ENCODE data around the gene ID4. TPM values are rescaled to one million over a fixed set of nuclear protein-coding genes. Genes with fewer than 3 reads are reported as not detected.

ID4 gene
- total and polyA plus RNA-seq, 2 donors (not counting 3 experiments of a cell fraction or from before 2014, with no cell fraction given), result not detected

DNA sequence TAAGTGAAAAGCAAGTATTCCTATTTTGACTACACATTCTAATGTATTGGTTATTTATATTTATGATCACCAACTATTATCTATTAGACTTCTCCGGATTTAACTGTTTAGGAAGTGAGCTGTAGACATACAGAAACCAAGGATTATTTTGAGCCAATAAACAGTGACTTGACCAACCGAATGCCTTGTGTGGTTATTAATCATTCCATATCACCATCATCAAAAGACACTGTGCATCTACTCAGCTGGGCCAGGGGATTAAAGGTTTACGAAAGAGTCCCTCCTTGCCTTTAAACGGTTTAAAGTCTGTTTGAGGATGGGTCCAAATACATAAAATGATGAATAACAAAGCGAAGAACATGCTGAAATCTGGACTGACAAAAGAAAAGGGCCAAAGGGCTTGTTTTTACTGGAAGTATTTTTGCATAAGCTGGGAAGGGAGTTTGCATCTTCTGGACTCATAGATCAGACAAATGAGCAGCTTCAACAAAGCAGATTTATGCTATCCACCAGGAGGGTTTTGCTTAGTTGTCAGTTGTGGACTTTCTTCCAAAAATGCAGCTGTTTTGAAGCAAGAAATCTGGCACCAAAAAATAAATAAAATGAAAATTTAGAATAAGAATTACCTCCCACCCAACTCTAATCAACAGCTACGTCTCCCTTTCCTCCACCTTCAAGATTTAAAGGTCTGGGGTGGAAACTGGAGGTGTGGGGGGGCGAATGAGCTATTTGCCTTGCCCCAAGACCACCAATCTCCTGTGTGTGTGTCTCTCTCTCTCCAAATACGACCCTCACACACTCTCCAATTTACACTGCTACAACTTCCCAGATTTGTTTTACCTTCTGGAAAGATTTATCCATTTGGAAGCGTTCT lies 33.6 kb upstream of the ID4 start:
- no peaks in the 10 kb centered on the region for H4K20me1 ChIP-seq (replicated peaks; ENCODE audit: control insufficient read depth, extremely low read depth, insufficient read depth, low read length)
- TF ChIP-seq GATA2 (IDR thresholded peaks at IDR 0.05; ENCODE audit: insufficient read depth, insufficient read length, low read depth, low read length), result no peak
- TF ChIP-seq, protein P1, sequence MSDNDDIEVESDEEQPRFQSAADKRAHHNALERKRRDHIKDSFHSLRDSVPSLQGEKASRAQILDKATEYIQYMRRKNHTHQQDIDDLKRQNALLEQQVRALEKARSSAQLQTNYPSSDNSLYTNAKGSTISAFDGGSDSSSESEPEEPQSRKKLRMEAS (IDR thresholded peaks at IDR 0.05; ENCODE audit: insufficient read depth, insufficient read length), result no peak
- TF ChIP-seq EZH2 (IDR thresholded peaks at IDR 0.05; ENCODE audit: borderline replicate concordance, low read depth, low read length, severe bottlenecking), result no peak
- TF ChIP-seq MYC (IDR thresholded peaks at IDR 0.05; ENCODE audit: low read depth, low read length), result no peak
- no peak for TF ChIP-seq POLR2A (IDR thresholded peaks at IDR 0.05; ENCODE audit: low read depth, low read length)
- TF ChIP-seq, protein P2, sequence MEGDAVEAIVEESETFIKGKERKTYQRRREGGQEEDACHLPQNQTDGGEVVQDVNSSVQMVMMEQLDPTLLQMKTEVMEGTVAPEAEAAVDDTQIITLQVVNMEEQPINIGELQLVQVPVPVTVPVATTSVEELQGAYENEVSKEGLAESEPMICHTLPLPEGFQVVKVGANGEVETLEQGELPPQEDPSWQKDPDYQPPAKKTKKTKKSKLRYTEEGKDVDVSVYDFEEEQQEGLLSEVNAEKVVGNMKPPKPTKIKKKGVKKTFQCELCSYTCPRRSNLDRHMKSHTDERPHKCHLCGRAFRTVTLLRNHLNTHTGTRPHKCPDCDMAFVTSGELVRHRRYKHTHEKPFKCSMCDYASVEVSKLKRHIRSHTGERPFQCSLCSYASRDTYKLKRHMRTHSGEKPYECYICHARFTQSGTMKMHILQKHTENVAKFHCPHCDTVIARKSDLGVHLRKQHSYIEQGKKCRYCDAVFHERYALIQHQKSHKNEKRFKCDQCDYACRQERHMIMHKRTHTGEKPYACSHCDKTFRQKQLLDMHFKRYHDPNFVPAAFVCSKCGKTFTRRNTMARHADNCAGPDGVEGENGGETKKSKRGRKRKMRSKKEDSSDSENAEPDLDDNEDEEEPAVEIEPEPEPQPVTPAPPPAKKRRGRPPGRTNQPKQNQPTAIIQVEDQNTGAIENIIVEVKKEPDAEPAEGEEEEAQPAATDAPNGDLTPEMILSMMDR (IDR thresholded peaks at IDR 0.05; ENCODE audit: extremely low read depth in 1 of 2, insufficient read depth in 1 of 2, low read depth in 1 of 2, low read length in 2 of 2), result no peak
- TF ChIP-seq POLR2AphosphoS5 (IDR thresholded peaks at IDR 0.05; ENCODE audit: insufficient read depth, low read depth, low read length), result no peak
- no peak for TF ChIP-seq JUN (IDR thresholded peaks at IDR 0.05; ENCODE audit: borderline replicate concordance, insufficient read depth, insufficient read length, low read depth)
- no peak for TF ChIP-seq FOS (IDR thresholded peaks at IDR 0.05; ENCODE audit: borderline replicate concordance, insufficient read depth, low read length)
- intact Hi-C loops (cut with micrococcal nuclease) (loop anchor here (2.0 to 5.0 kb wide), 2 partner anchors 33 to 409 kb away; partner anchors contain the start of genes ID4 and MBOAT1), dilution Hi-C loops (cut with MboI; ENCODE audit: extremely low pct_ligation_motif_present, low sequenced_read_pairs) (no loop called here)
- H3K4me2 ChIP-seq (ENCODE audit: insufficient read depth, low read length), result peak overlapping the region; percentile 83
- peak overlapping the region; percentile 60 for H3K9ac ChIP-seq (replicated peaks; ENCODE audit: extremely low read depth, insufficient read depth, low read length)
- H3K4me1 ChIP-seq (ENCODE audit: control insufficient read depth, extremely low read depth, insufficient read depth, low read length), result peaks cover 6% of the 10 kb centered on the region
- DNase-seq (ENCODE audit: low read depth, low spot score), result no peak
- no peak overlapping the region for H3K27ac ChIP-seq (ENCODE audit: insufficient read depth, low read depth, low read length)
- ChIA-PET POLR2A (no interaction called here), CTCF (interaction anchor here (1.6 kb wide), 1 partner anchor 1275 kb away, joined by 4 read pairs; no protein-coding TSS in a partner anchor)
- no peaks in the 10 kb centered on the region for H3K79me2 ChIP-seq (ENCODE audit: control insufficient read depth, insufficient read depth, low read length)
- peak; percentile 56 for FAIRE-seq
- peaks cover 0 to 5% of the 10 kb centered on the region in 2 experiments for H3K27me3 ChIP-seq (ENCODE audit: control insufficient read depth in 2 of 2, insufficient read depth in 2 of 2, low read length in 2 of 2)
- no peaks in the 10 kb centered on the region for H3K9me3 ChIP-seq (replicated peaks; ENCODE audit: control insufficient read depth, insufficient read depth, low read length)
- peak overlapping the region in 1 of 3 experiments; percentile 61 for H3K4me3 ChIP-seq (replicated peaks in 1 of 3; ENCODE audit: insufficient read depth in 1 of 3, low read depth in 1 of 3, low read length in 3 of 3)
- H2AFZ ChIP-seq (ENCODE audit: low read depth, low read length), result no peak overlapping the region
- H3K36me3 ChIP-seq (ENCODE audit: control insufficient read depth in 2 of 2, extremely low read depth in 1 of 2, insufficient read depth in 2 of 2, low read length in 2 of 2), result no peaks in the 10 kb centered on the region
- BruUV-seq (replicated peaks), result no TSS peak
- H3K9me1 ChIP-seq (replicated peaks; ENCODE audit: control insufficient read depth, extremely low read depth, insufficient read depth, low read length), result no peaks in the 10 kb centered on the region

All from endothelial cell of umbilical vein (primary cell).